ENCODE data around the gene LIMD2.

- no peak for TF ChIP-seq CTCF (IDR thresholded peaks at IDR 0.05)
- TF ChIP-seq POLR2A (IDR thresholded peaks at IDR 0.05) = no peak
Measured at GRCh38 chr17:63665527-63666214, 34.3 kb downstream of the LIMD2 start.
